Gastrocnemius medialis (tissue), 4 donors: Measurements from ENCODE around the gene GMIP. TPM values are rescaled to one million over a fixed set of nuclear protein-coding genes. Genes with fewer than 3 reads are reported as not detected.

Experiments used
- ATAC-seq, 2 donors: fragments of 150-250 bp; one replicate each; pipeline ENCODE4 v1.9.1; 2016
- DNase-seq, 2 donors: peaks; one replicate each; pipeline ENCODE4 v3.0.0-alpha.2; 2019
- H3K27ac ChIP-seq, 4 donors: fragments of 200-600 bp; sonication (generic); 1 replicate in 1 of 4; 2 replicates in 3 of 4; pipeline ENCODE4 v1.5.1; 2016 to 2018; ENCODE audit warnings: mild to moderate bottlenecking in 2 of 4, moderate library complexity in 1 of 4
- H3K27me3 ChIP-seq, 3 donors: fragments of 200-600 bp; sonication (generic) in 2 of 3; 1 replicate in 1 of 3; 2 replicates in 2 of 3; pipeline versions ENCODE4 v1.5.1 to v1.6.0; 2016 to 2019; ENCODE audit warnings: mild to moderate bottlenecking in 1 of 3, moderate library complexity in 1 of 3
- H3K36me3 ChIP-seq, 2 donors: fragments of 200-600 bp; sonication (generic) in 1 of 2; one replicate each; pipeline ENCODE4 v1.5.1; 2017 to 2018
- H3K4me1 ChIP-seq, 2 donors: fragments of 200-600 bp; sonication (generic) in 1 of 2; one replicate each; pipeline ENCODE4 v1.5.1; 2016 to 2017; ENCODE audit warnings: mild to moderate bottlenecking in 2 of 2
- H3K4me3 ChIP-seq, 4 donors: fragments of 200-600 bp; sonication (generic) in 3 of 4; 1 replicate in 1 of 4; 2 replicates in 3 of 4; pipeline ENCODE4 v1.5.1; 2016 to 2019; ENCODE audit warnings: mild to moderate bottlenecking in 2 of 4
- H3K9me3 ChIP-seq, 3 donors: fragments of 200-600 bp; sonication (generic) in 2 of 3; 1 replicate in 1 of 3; 2 replicates in 2 of 3; pipeline ENCODE4 v1.5.1; 2016 to 2019
- CTCF ChIP-seq, 5 experiments: fragments of 450-650 bp in 3 of 5; fragments of 200-600 bp in 2 of 5; sonication (generic) in 2 of 5; IDR thresholded peaks in 4 of 5; conservative IDR thresholded peaks in 1 of 5; 1 replicate in 4 of 5; 2 replicates in 1 of 5; pipeline ENCODE4 v1.5.1; 2016 to 2019; ENCODE audit warnings: antibody characterized with exemption in 5 of 5, mild to moderate bottlenecking in 3 of 5, moderate library complexity in 3 of 5
- POLR2A ChIP-seq, 2 donors: fragments of 450-650 bp; IDR thresholded peaks; one replicate each; pipeline ENCODE4 v1.6.1; 2017; ENCODE audit warnings: antibody characterized with exemption in 2 of 2, mild to moderate bottlenecking in 2 of 2, moderate library complexity in 2 of 2
- in situ Hi-C, 4 donors: fragments of 200-750 bp; cut with MboI; loops; one replicate each; pipeline versions ENCODE4 v1.15.0 to v1.8.0; 2017; ENCODE audit warnings: low sequenced_read_pairs in 4 of 4
- intact Hi-C: fragments of 100-400 bp; cut with DNase I; formaldehyde crosslinking; loops from one replicate; pipeline ENCODE4 v1.15.1; 2023; ENCODE audit warnings: low total_unique reads
- total RNA-seq, 4 donors: library from RNA; depleted of rRNA; stranded (reverse); fragments of >200 nt; gene quantifications; one replicate each; pipeline versions ENCODE4 v1.1.0 to v1.2.3, GENCODE V29; 2016

Gene GMIP
- total RNA-seq, 4 donors from 2014 or later: 1.2 to 2.6 (median 1.6) TPM; not detected in 1

GRCh38 chr19:19651076-19651475 is 7.6 kb upstream of the GMIP start:
- H3K4me1 ChIP-seq: no peaks in the 10 kb centered on the region
- DNase-seq (no peak), ATAC-seq (no peak)
- no peaks in the 10 kb centered on the region for H3K27me3 ChIP-seq
- TF ChIP-seq POLR2A (IDR thresholded peaks at IDR 0.05) (no peak), CTCF (IDR thresholded peaks at IDR 0.05 in 4 of 5, conservative IDR thresholded peaks at IDR 0.05 in 1 of 5) (no peak)
- in situ Hi-C loops: loop anchor here in 1 of 4 donors (25.0 kb wide), 1 partner anchor 264 kb away; no protein-coding TSS in a partner anchor
- intact Hi-C loops: no loop called here
- no peak overlapping the region for H3K4me3 ChIP-seq
- H3K36me3 ChIP-seq: peaks cover 5 to 92% of the 10 kb centered on the region in 2 donors
- no peak overlapping the region for H3K27ac ChIP-seq
- H3K9me3 ChIP-seq: no peaks in the 10 kb centered on the region

GRCh38 chr19:19650331-19650730 is 6.9 kb upstream of the GMIP start:
- TF ChIP-seq CTCF (IDR thresholded peaks at IDR 0.05 in 4 of 5, conservative IDR thresholded peaks at IDR 0.05 in 1 of 5) (no peak), POLR2A (IDR thresholded peaks at IDR 0.05) (no peak)
- Histone ChIP-seq H3K36me3 (peaks cover 5 to 92% of the 10 kb centered on the region in 2 donors), H3K27ac (no peak overlapping the region), H3K4me1 (no peaks in the 10 kb centered on the region), H3K4me3 (no peak overlapping the region), H3K9me3 (no peaks in the 10 kb centered on the region), H3K27me3 (no peaks in the 10 kb centered on the region)
- DNase-seq (peak in 1 of 2 donors; percentile 52), ATAC-seq (peak; percentile 60 to 76)
- in situ Hi-C loops: loop anchor here in 1 of 4 donors (25.0 kb wide), 1 partner anchor 263 kb away; no protein-coding TSS in a partner anchor
- intact Hi-C loops: no loop called here

GRCh38 chr19:19649580-19649995 is 6.1 kb upstream of the GMIP start:
- Histone ChIP-seq H3K4me1 (no peaks in the 10 kb centered on the region), H3K4me3 (no peak overlapping the region), H3K36me3 (peaks cover 3 to 91% of the 10 kb centered on the region in 2 donors), H3K9me3 (no peaks in the 10 kb centered on the region), H3K27ac (no peak overlapping the region), H3K27me3 (no peaks in the 10 kb centered on the region)
- intact Hi-C loops: no loop called here
- in situ Hi-C loops: loop anchor here in 2 of 4 donors (10.0 kb wide), 2 partner anchors 115 to 125 kb away; partner anchors contain the start of genes CILP2 (in 1 of the 2) and YJEFN3 (in 1 of the 2)
- no peak for TF ChIP-seq POLR2A (IDR thresholded peaks at IDR 0.05)
- ATAC-seq (no peak), DNase-seq (no peak)

- in situ Hi-C loops (loop anchor here in 2 of 4 donors (10.0 kb wide), 2 partner anchors 114 to 124 kb away; partner anchors contain the start of genes CILP2 (in 1 of the 2) and YJEFN3 (in 1 of the 2)), intact Hi-C loops (no loop called here)
- no peak for ATAC-seq
- TF ChIP-seq CTCF (IDR thresholded peaks at IDR 0.05 in 4 of 5, conservative IDR thresholded peaks at IDR 0.05 in 1 of 5) (no peak), POLR2A (IDR thresholded peaks at IDR 0.05) (no peak)
- H3K4me1 ChIP-seq: no peaks in the 10 kb centered on the region
- no peak for DNase-seq
- H3K27me3 ChIP-seq: no peaks in the 10 kb centered on the region
- no peak overlapping the region for H3K4me3 ChIP-seq
- H3K36me3 ChIP-seq: peaks cover 0 to 87% of the 10 kb centered on the region in 2 donors
- H3K27ac ChIP-seq: no peak overlapping the region
- no peaks in the 10 kb centered on the region for H3K9me3 ChIP-seq
Observed at GRCh38 chr19:19649155-19649554, 5.7 kb upstream of the GMIP start.

GRCh38 chr19:19647037-19647835 is 3.8 kb upstream of the GMIP start:
- peaks cover 0 to 4% (median 3%) of the 10 kb centered on the region in 3 donors for H3K27me3 ChIP-seq
- ATAC-seq (no peak), DNase-seq (no peak)
- no peak overlapping the region for H3K4me3 ChIP-seq
- no peaks in the 10 kb centered on the region for H3K9me3 ChIP-seq
- TF ChIP-seq POLR2A (IDR thresholded peaks at IDR 0.05): no peak
- no peak for TF ChIP-seq CTCF (IDR thresholded peaks at IDR 0.05 in 4 of 5, conservative IDR thresholded peaks at IDR 0.05 in 1 of 5)
- peaks cover 0 to 68% of the 10 kb centered on the region in 2 donors for H3K36me3 ChIP-seq
- H3K4me1 ChIP-seq: peaks cover 3 to 10% of the 10 kb centered on the region in 2 donors
- intact Hi-C loops: no loop called here
- no peak overlapping the region for H3K27ac ChIP-seq
- in situ Hi-C loops: loop anchor here in 2 of 4 donors (10.0 kb wide), 2 partner anchors 112 to 122 kb away; partner anchors contain the start of genes CILP2 (in 1 of the 2) and YJEFN3 (in 1 of the 2)
